GM19395 (cell line): Measurements from ENCODE around the gene PPIL6.
A peak's percentile ranks its signal among the peaks of the same experiment; 100 is the strongest.
"Not testable (repeated sequence)": the region's sequence is repeated elsewhere in the genome, so short reads cannot be mapped to it uniquely, and the experiment has no call there.

Source experiments
- ATAC-seq: cut with Tn5 transposase; IDR thresholded peaks from one replicate; pipeline ENCODE4 v1.9.1; 2021; ENCODE audit warnings: mild to moderate bottlenecking, moderate library complexity; ENCODE audit not compliant: unreplicated experiment

PPIL6 gene

GRCh38 chr6:109467696-109468095 is 27.3 kb upstream of the PPIL6 start:
- no peak for ATAC-seq

- ATAC-seq, result no peak
Measured at GRCh38 chr6:109466212-109466923, 25.9 kb upstream of the PPIL6 start.

- ATAC-seq, result no peak
Measured at GRCh38 chr6:109465772-109466171, 25.3 kb upstream of the PPIL6 start.

GRCh38 chr6:109461733-109462526 is 21.5 kb upstream of the PPIL6 start:
- ATAC-seq, result no peak

GRCh38 chr6:109461205-109461604 is 20.8 kb upstream of the PPIL6 start:
- ATAC-seq, result not testable (repeated sequence)

GRCh38 chr6:109460161-109460829 is 19.9 kb upstream of the PPIL6 start:
- no peak for ATAC-seq

- ATAC-seq, result no peak
Measured at GRCh38 chr6:109458774-109459531, 18.5 kb upstream of the PPIL6 start.

GRCh38 chr6:109457562-109457996 is 17.2 kb upstream of the PPIL6 start:
- no peak for ATAC-seq

GRCh38 chr6:109456710-109457561 is 16.5 kb upstream of the PPIL6 start:
- ATAC-seq, result no peak

GRCh38 chr6:109456111-109456583 is 15.7 kb upstream of the PPIL6 start:
- peak; percentile 17 for ATAC-seq

- peak; percentile 53 for ATAC-seq
Measured at GRCh38 chr6:109455437-109456110, 15.1 kb upstream of the PPIL6 start, which contains the start of gene MICAL1. Gene MICAL1 (minus strand): TSS chr6:109455772. CDS start chr6:109454196, 1,576 bp downstream.

GRCh38 chr6:109454496-109455436 is 14.3 kb upstream of the PPIL6 start:
- ATAC-seq, result peak; percentile 37

- no peak for ATAC-seq
Measured at GRCh38 chr6:109453594-109454495, 13.4 kb upstream of the PPIL6 start.

GRCh38 chr6:109453156-109453555 is 12.7 kb upstream of the PPIL6 start:
- no peak for ATAC-seq

GRCh38 chr6:109452181-109452580 is 11.8 kb upstream of the PPIL6 start:
- no peak for ATAC-seq

- no peak for ATAC-seq
Measured at GRCh38 chr6:109451376-109451775, 10.9 kb upstream of the PPIL6 start.

- ATAC-seq, result no peak
Measured at GRCh38 chr6:109450801-109451200, 10.4 kb upstream of the PPIL6 start.
